NOMO-1 (cell line): ENCODE results near the gene MMD.
"Not testable (repeated sequence)": the region's sequence is repeated elsewhere in the genome, so short reads cannot be mapped to it uniquely, and the experiment has no call there.

ENCODE experiments used
- DNase-seq, 2 experiments: peaks; one replicate each; lab custom pipeline; 2025; ENCODE audit not compliant: unreplicated experiment in 2 of 2; lab: John Stamatoyannopoulos, UW

Gene MMD

GRCh38 chr17:55398689-55399088, 22.9 kb downstream of the MMD start:
- no peak for DNase-seq

DNA sequence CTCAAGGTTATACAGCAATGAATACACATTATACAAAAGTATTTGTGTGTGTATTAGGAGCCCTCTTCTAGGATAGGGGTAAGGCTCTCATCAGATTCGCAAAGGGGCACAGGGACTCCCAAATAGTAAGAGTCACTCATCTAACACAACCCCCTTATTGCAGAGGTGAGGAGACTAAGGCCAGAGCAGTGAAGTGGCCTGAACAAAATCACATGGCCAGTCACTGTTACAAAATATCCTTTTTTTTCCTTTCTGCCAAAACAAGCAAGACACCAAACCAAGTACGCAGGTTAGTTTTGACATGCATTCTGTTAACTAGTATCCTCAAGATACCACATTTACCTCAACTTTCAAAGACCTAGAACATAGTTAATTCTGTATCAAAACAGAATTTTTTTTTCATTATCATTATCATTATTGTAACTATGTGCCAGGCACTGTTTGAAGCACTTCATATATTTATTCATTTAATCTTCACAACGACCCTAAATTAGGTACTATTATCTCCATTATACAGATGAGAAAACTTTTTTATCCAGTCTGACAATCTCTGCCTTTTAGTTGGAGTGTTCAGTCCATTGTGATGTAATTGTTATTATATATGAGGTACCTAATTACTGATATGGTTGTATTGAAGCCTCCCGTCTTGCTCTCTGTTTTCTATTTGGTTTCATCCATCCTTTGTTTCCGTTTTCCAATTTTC, 25.7 kb downstream of the MMD start:
- DNase-seq, result no peak

DNA sequence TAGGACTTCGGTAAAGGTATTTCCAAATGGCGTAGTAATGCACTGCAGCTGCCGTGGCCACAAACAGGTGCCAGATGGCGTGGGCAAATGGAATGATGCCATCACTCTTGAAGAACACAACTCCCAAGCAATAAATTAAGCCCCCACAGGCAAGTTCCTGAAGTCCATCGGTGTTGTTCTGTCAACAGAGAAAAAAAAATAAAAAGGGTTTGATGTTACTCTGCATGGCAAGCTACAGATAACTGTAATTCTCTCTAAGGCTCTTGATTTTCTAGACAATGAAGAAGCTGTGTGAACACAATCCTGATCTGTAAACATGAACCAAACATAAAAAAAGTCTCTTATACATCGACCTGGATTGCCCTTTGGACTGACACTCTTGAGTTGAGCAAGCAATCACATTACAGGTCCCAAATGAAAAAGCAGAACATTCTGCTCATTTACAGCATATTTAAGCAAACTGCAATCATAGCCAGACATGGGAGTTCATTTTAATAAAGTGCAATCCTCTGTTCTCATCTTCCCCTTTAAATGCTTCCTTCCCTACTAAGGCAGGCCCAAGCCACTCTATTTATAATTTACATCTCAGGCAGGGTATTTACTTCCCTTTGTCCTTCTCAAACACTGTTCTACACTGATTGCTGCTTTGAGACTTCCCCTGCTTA, 27.1 kb downstream of the MMD start:
- DNase-seq, result peak; percentile 58 to 92

GRCh38 chr17:55391764-55392467, 29.7 kb downstream of the MMD start:
- no peak for DNase-seq

- no peak for DNase-seq
Observed at GRCh38 chr17:55391244-55391757, 30.3 kb downstream of the MMD start.

DNA sequence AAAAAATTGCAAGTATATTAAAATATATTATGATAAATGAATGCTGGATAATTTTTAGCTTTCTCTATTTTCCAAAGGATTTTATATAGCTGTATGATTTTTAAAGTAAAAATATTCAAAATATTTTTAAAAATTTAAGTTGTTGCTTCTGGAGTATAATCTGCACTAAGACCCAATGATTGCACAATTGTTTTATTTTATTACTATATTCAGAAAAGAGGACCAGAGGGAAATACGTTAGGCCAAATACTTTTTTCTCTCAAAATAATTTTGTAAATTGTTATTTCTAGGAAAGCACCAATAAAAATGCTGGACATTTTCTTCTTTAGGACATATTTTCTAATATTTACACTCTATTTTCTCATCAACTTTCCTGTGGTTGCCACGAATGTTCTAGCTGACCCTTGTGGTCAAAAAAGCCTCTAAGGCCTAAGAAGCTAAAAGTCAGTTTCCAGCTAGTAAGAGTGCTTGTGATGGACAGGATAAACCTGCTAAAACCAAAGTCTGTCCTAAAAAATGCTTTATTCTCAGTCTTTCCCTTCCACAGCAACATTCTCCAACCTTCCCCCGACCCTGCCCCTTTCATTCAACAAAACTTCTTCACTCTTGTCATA, 31.2 kb downstream of the MMD start:
- no peak for DNase-seq

- DNase-seq, result not testable (repeated sequence)
Observed at GRCh38 chr17:55389715-55390114, 31.9 kb downstream of the MMD start.

GRCh38 chr17:55388842-55389241, 32.8 kb downstream of the MMD start:
- no peak for DNase-seq

DNA sequence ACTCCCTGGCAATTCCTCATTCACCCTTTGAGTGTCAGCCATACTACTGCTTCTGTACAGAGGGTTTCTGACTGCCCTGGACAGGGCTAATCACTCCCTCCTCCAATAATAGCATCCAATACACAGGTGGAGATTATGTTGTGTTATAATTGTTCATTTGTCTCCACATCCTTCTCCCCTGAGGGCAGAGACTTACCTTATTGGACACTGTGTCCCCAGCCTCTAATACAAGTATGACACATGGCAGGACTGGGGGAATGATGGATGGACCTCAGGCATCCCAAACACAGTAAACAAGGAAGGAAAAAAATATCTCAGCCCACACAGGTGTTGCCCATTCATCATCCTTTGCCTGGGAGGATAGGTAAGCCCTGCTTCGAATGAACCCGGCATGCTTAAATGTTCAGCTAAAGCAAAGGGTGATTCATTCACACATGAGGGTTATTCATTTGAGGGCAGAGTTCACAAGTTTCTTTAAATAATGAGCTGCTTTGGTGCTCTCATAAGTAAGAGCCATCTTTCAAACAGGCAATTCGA, 34.8 kb downstream of the MMD start:
- no peak for DNase-seq

- no peak for DNase-seq
Observed at GRCh38 chr17:55384643-55385232, 36.9 kb downstream of the MMD start.

- DNase-seq, result no peak
Observed at GRCh38 chr17:55383771-55384642, 37.6 kb downstream of the MMD start.

DNA sequence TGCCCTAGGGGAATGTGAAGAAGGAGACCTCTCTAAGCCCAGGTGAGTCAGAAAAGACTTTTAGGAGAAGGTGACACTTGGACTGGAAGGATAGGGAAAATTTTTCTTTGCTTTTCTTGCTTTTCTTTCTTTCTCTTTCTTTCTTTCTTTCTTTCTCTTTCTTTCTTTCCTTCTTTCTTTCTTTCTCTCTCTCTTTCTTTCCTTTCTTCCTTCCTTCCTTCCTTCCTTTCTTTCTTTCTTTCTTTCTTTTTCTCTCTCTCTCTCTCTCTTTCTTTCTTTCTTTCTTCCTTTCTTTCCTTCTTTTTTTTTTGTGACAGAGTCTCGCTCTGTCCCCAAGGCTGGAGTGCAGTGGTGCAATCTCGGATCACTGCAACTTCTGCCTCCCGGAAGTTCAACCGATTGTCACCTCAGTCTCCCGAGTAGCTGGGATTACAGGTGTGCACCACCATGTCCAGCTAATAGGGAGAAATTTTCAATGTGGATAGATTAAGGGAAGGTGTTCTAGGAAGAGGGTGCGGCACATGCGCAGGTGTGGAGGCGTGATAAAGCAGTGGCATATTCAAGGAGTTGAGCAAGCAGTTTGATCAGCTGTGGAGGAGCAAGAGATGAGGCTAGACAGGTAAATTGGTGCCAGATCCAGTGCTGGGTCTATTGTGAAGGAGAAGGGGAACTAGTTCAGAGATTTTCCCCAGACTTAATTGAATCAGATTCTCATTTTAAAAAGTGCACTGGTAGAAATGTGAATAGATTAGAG, 40.4 kb downstream of the MMD start:
- DNase-seq, result no peak

DNA sequence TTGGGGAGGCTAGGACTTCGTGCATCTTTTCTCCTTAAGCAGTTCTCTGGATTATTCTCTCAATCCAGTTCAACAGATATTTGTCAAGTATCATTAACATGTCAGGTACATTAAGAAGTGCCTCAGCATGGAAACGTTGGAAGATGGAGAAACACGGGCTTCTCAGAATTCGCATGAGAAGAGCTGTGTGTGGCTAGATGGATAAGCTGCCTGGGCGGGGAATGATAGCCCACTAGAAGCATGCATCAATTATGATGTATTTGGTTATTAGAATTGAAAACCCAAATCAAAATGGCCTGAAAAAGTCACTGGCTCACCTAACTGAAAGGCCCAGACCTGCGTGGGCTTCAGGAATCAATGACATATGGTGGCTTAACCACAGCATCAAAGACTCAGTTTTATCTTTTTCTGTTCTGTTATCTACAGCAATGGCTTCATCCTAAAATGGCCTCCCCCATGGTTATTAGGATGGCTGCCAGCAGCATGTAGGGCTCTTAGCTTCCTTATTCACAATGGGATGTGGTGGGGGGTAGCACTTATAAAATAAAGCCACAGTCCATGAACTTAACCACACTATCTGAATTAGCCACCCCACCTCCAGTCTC, 43.9 kb downstream of the MMD start:
- no peak for DNase-seq

DNA sequence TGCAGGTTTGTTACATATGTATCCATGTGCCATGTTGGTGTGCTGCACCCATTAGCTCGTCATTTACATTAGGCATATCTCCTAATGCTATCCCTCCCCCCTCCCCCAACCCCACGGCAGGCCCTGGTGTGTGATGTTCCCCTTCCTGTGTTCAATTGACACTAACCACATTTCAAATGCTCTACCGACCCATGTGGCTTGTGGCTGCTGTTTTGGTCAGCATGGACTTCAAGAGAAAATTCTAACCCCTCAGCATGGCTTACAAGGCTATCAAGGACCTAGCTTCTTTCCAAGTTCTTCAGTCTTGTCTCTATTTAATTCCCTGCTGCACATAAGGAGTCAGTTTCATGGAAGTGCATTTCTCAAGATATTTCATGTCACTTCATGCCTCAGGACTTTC, 52.9 kb downstream of the MMD start:
- no peak for DNase-seq

GRCh38 chr17:55366020-55366481, 55.6 kb downstream of the MMD start:
- DNase-seq, result no peak

DNA sequence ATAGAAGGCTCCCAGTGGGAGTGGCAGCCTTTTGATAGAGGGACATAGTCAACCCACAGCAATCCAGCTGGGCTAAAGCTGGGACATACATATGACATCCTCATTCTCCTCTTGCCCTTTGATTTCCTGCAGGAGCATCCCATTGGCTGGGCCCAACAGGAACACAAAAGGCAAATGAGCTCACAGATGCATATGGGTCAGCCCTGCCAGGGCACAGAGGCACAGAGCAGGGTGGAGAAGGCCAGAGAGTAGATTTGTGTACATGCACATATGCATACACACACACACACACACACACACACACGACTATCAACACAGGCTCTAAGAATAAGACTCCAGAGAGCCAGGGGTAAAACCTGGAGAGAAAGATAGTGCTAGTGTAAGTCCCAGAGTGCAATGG, 58.6 kb downstream of the MMD start:
- no peak for DNase-seq

- no peak for DNase-seq
Observed at GRCh38 chr17:55360971-55361370, 60.7 kb downstream of the MMD start.
